Smooth muscle cell (in vitro differentiated cells): ENCODE data around the gene ZNF726. TPM values are rescaled to one million over a fixed set of nuclear protein-coding genes. Genes with fewer than 3 reads are reported as not detected.
"Not testable (repeated sequence)": the region's sequence is repeated elsewhere in the genome, so short reads cannot be mapped to it uniquely, and the experiment has no call there.

Experiments
- DNase-seq: peaks from one replicate; lab custom pipeline; 2025; ENCODE audit not compliant: unreplicated experiment; lab: John Stamatoyannopoulos, UW
- H2AFZ ChIP-seq: fragments of 200-600 bp; sonication (generic); 2 replicates; pipeline ENCODE4 v1.6.0; 2016; ENCODE audit warnings: antibody characterized with exemption, low read depth, mild to moderate bottlenecking
- H3F3A ChIP-seq: fragments of 200-600 bp; sonication (generic); 2 replicates; pipeline ENCODE4 v1.6.0; 2017; ENCODE audit warnings: antibody characterized with exemption, low read depth
- H3K27ac ChIP-seq: fragments of 200-600 bp; sonication (generic); 2 replicates; pipeline ENCODE4 v1.5.1; 2016; ENCODE audit warnings: low read depth, mild to moderate bottlenecking
- H3K27me3 ChIP-seq: fragments of 200-600 bp; sonication (generic); 2 replicates; pipeline ENCODE4 v1.6.1; 2016; ENCODE audit warnings: low read depth, mild to moderate bottlenecking
- H3K36me3 ChIP-seq: fragments of 200-600 bp; sonication (generic); 2 replicates; pipeline ENCODE4 v1.5.1; 2016; ENCODE audit warnings: low read depth
- H3K4me1 ChIP-seq: fragments of 200-600 bp; sonication (generic); 2 replicates; pipeline ENCODE4 v1.5.1; 2016; ENCODE audit warnings: low read depth
- H3K4me2 ChIP-seq: fragments of 200-600 bp; sonication (generic); 2 replicates; pipeline ENCODE4 v1.6.0; 2016; ENCODE audit warnings: mild to moderate bottlenecking
- H3K4me3 ChIP-seq: fragments of 200-600 bp; sonication (generic); 2 replicates; pipeline ENCODE4 v1.5.1; 2016; ENCODE audit warnings: mild to moderate bottlenecking
- H3K79me2 ChIP-seq: fragments of 200-600 bp; sonication (generic); 2 replicates; pipeline ENCODE4 v1.6.0; 2016; ENCODE audit warnings: low read depth, mild to moderate bottlenecking
- H3K9ac ChIP-seq: fragments of 200-600 bp; sonication (generic); 2 replicates; pipeline ENCODE4 v1.6.0; 2016; ENCODE audit warnings: low read depth
- H3K9me3 ChIP-seq: fragments of 200-600 bp; sonication (generic); replicated peaks from 2 replicates; pipeline ENCODE4 v1.5.1; 2016; ENCODE audit warnings: low read depth
- H4K20me1 ChIP-seq: fragments of 200-600 bp; sonication (generic); 2 replicates; pipeline ENCODE4 v1.6.0; 2016; ENCODE audit warnings: low read depth
- CTCF ChIP-seq: fragments of 200-600 bp; sonication (generic); IDR thresholded peaks from 2 replicates; pipeline ENCODE4 v1.5.1; 2017; ENCODE audit warnings: borderline replicate concordance, mild to moderate bottlenecking, antibody characterized with exemption; ENCODE audit not compliant: insufficient read depth, poor library complexity, severe bottlenecking
- WGBS: methylation state at CpG from one replicate; pipeline ENCODE4 v1.1.7; 2016; ENCODE audit warnings: low lambda C conversion rate; 5-methylcytosine and 5-hydroxymethylcytosine counted together
- polyA plus RNA-seq: library from polyadenylated mRNA; unstranded; fragments of >200 nt; fragmentation: Nextera tagmentation; extraction: Ambion mirVana; gene quantifications from 2 replicates; pipeline ENCODE4 v1.2.1, GENCODE V29; 2016
- total RNA-seq: library from RNA; depleted of rRNA; stranded (reverse); fragments of >200 nt; gene quantifications from 2 replicates; pipeline ENCODE4 v1.2.3, GENCODE V29; 2014

The ZNF726 gene
- total and polyA plus RNA-seq, 2 experiments from 2014 or later: not detected

DNA sequence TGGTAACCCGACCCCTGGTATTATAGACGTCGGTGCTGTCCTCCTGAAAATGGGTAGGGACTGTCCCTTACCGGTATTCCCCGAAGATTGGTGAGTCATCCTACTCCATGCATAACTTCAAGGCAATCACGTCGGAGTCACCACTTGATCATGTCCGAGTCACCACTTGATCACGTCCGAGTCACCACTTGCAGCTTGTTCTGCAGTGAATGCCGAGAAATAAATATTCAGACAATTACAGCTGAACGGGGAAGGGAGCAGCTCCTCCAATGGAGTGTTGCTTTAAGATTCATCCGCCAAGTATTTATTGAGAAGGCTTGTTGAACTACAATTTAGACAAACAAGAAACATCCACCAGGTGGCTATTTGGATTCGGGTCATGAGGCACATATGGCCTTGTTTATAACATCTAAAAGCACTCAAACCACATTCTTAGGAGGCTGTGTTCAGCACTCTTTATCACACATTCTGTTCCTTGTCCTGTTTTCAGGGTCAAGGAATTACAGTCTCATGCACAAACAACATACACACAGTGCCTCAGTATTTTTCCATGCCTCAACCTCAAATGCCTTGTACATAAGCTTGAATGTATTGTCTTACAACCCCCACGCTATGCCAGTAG is 43.1 kb downstream of the ZNF726 start:
- Histone ChIP-seq H3F3A (no peaks in the 10 kb centered on the region), H4K20me1 (no peaks in the 10 kb centered on the region), H3K4me2 (no peak overlapping the region), H3K9me3 (peaks cover 4% of the 10 kb centered on the region), H3K27me3 (no peaks in the 10 kb centered on the region), H3K79me2 (no peaks in the 10 kb centered on the region), H3K4me3 (no peak overlapping the region), H3K27ac (no peak overlapping the region), H3K4me1 (no peaks in the 10 kb centered on the region), H3K9ac (no peak overlapping the region), H2AFZ (no peak overlapping the region), H3K36me3 (no peaks in the 10 kb centered on the region)
- no peak for TF ChIP-seq CTCF
- DNase-seq: no peak
- WGBS: 81% methylated on average over 15 of the region's 15 CpGs

GRCh38 chr19:23963396-23963795 is 48.7 kb downstream of the ZNF726 start:
- not testable (repeated sequence) for H3K4me3 ChIP-seq, H3K79me2 ChIP-seq, H3K9me3 ChIP-seq, H3K27ac ChIP-seq, H3K4me2 ChIP-seq, H3K9ac ChIP-seq, H3K27me3 ChIP-seq, H3K36me3 ChIP-seq, H2AFZ ChIP-seq, DNase-seq, H4K20me1 ChIP-seq, H3F3A ChIP-seq, H3K4me1 ChIP-seq
- WGBS: 94% methylated on average over 18 of the region's 20 CpGs

DNA sequence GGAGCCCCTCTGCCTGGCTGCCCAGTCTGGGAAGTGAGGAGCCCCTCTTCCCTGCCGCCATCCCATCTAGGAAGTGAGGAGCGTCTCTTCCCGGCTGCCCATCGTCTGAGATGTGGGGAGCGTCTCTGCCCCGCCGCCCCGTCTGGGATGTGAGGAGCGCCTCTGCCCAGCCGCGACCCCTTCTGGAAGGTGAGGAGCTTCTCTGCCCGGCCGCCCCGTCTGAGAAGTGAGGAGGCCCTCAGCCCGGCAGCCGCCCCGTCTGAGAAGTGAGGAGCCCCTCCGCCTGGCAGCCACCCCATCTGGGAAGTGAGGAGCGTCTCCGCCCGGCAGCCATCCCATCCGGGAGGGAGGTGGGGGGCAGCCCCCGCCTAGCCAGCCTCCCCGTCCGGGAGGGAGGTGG is 49.2 kb downstream of the ZNF726 start:
- not testable (repeated sequence) for H3K79me2 ChIP-seq, H3K4me3 ChIP-seq, H3K36me3 ChIP-seq, H3K27ac ChIP-seq, H3K4me1 ChIP-seq, H3K27me3 ChIP-seq, DNase-seq, H3F3A ChIP-seq, H3K4me2 ChIP-seq, H2AFZ ChIP-seq, H4K20me1 ChIP-seq, H3K9ac ChIP-seq, H3K9me3 ChIP-seq
- 97% methylated on average over 23 of the region's 25 CpGs for WGBS

DNA sequence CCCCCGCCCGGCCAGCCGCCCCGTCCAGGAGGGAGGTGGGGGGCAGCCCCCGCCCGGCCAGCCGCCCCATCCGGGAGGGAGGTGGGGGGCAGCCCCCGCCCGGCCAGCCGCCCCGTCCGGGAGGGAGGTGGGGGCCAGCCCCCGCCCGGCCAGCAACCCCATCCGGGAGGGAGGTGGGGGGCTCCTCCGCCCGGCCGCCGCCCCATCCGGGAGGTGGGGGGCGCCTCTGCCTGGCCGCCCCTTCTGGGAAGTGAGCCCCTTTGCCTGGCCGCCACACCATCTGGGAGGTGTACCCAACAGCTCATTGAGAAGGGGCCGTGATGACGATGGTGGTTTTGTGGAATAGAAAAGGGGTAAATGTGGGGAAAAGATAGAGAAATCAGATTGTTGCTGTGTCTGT is 49.6 kb downstream of the ZNF726 start:
- not testable (repeated sequence) for H3K27ac ChIP-seq, H3K4me2 ChIP-seq, H3K9me3 ChIP-seq, H4K20me1 ChIP-seq, H2AFZ ChIP-seq, H3K9ac ChIP-seq, DNase-seq, H3K36me3 ChIP-seq, H3K4me3 ChIP-seq, H3K4me1 ChIP-seq, H3K27me3 ChIP-seq, H3F3A ChIP-seq, H3K79me2 ChIP-seq
- WGBS: 84% methylated on average over 5 of the region's 26 CpGs

GRCh38 chr19:23969630-23970029 is 54.9 kb downstream of the ZNF726 start:
- Histone ChIP-seq H3K4me1 (no peaks in the 10 kb centered on the region), H3K4me2 (no peak overlapping the region)
- 64% methylated on average over 2 of the region's 2 CpGs for WGBS

More at GRCh38 chr19:23969630-23970029, 54.9 kb downstream of the ZNF726 start:
- Histone ChIP-seq H2AFZ (no peak overlapping the region), H4K20me1 (no peaks in the 10 kb centered on the region), H3F3A (no peaks in the 10 kb centered on the region), H3K36me3 (no peaks in the 10 kb centered on the region), H3K9ac (no peak overlapping the region), H3K79me2 (no peaks in the 10 kb centered on the region), H3K27me3 (no peaks in the 10 kb centered on the region), H3K27ac (no peak overlapping the region), H3K4me3 (no peak overlapping the region), H3K9me3 (peaks cover 8% of the 10 kb centered on the region)
- no peak for TF ChIP-seq CTCF
- no peak for DNase-seq
